GM18511 (cell line): ENCODE data around the gene PKNOX2.

Experiments used
- ATAC-seq: cut with Tn5 transposase; IDR thresholded peaks from one replicate; pipeline ENCODE4 v1.9.1; 2021; ENCODE audit warnings: mild to moderate bottlenecking, moderate library complexity; ENCODE audit not compliant: unreplicated experiment

Gene PKNOX2

DNA sequence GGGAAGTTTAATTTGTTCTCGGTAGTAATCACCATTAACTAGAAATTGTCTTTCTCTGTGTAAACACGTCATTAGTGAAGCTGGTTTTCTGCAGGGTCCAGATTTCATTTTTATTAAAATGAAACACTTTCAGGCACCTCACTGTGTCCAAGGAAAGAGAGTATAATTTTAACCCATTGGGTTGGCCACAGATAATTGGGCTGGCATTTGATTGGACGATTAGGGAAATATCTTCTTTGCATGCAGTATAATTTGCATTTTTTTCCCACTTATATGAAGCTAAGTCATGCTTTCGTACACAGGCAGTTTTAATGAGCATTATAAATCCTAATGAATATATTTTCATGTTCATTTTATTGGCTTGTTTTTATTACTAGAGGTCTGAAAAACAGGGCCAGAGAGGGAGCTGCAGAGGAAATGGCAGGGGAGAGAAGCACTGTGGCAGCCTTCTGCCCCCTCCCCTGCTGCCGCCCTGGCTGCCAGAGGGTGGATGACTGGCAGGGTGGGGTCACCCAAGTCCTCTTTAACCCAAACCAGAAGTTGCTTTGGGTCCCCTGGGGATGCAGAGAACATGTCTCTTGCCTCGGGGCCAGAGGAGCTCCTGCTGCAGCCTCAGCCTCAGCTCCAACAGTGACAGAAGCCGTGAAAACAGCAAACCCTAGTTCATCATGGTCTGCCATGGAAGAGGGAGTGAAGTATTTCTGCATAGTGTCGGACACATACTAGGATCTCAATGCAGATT lies 93.9 kb downstream of the PKNOX2 start:
- ATAC-seq, result no peak

DNA sequence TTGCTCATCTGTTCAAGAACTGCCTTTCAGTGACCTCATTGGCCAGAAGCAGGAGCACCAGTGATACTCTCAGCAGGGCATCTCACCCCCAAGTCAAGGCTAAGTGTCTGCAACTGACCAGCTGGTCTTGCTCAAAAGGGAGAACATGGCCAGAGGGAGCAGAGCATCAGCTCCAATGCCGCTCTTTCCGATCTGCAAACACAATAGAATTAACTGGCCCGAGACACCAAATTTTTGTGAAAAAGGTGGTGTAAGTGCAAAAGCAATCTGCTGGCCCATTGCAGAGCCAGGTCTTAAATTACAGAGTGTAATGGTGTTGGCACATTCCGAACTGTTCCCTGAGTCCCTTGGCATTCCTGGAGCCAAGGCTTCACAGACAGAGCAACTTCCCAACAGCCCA lies 97.0 kb downstream of the PKNOX2 start:
- ATAC-seq, result no peak

DNA sequence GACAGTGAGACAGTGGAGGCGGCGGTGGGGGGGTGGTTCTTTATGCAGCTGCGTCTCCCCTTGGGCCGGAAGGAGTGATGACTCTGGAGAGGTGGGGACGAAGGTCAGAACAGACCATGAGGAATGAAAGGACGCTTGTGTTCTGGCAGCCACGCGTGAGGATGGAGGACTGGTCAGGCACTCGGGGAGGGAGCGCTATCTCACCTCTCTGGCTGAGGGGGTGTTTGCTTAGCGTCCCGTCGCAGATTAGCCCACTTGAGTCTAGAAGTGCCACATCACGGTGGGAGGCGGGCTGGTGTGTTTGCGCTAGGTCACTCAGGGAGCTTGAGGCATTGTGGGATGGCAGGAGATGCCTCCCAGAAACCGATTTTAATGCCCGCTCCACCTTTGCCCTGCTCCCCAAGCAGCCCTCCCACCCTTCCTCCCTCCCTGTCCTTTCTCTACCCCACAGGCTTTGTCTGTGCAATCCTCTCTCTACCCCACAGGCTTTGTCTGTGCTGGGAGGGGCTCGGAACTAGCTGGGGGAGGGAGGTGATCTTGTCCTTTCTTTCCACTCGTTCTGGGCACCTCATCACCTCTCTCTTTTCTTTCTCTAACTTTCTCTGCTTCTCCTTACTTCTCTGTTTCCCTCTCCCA lies 97.8 kb downstream of the PKNOX2 start:
- no peak for ATAC-seq

DNA sequence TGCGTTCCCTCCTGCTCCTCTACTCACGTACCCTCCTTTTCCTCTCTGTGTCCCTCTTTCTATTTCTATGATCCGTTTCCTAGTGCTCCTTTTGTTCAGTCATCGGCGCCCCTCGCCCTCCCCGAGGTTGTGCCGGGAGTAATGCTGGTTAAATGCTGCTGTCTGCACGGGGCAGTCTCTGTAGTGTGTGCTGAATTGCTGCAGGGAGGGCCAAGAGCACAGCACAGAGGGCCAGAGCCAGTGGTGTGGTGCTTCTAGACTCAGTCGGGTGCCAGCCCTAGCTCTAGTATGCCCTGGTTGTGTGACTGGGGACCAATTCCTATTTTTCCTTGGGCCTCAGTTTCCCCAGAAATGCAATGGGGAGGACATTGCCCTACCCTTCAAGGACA lies 98.3 kb downstream of the PKNOX2 start:
- no peak for ATAC-seq

DNA sequence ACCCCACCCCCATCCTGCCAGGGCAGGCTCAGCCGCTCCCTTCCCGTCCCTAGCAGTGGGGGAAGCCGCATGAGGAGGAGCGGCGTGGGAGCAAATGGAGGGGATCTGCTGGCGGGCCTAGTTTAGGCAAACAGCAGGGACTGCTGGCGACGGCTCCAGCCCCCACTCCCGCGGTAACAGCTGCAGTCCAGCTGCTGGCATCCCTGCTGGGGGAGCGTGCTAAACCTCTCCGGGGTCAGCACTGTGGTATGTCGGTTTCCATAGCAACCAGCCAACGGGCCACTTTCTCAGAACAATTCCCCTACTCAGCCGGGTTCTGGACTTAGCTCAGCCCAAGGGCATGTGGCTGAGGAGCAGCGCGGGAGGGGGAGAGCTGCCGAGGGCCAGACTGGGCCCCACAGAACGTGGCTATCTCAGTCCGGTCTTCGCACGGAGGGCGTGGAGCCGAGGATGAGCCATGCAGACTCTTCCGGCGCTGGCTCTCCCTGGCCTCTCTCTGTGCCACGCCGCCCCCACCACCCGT lies 98.8 kb downstream of the PKNOX2 start:
- no peak for ATAC-seq

DNA sequence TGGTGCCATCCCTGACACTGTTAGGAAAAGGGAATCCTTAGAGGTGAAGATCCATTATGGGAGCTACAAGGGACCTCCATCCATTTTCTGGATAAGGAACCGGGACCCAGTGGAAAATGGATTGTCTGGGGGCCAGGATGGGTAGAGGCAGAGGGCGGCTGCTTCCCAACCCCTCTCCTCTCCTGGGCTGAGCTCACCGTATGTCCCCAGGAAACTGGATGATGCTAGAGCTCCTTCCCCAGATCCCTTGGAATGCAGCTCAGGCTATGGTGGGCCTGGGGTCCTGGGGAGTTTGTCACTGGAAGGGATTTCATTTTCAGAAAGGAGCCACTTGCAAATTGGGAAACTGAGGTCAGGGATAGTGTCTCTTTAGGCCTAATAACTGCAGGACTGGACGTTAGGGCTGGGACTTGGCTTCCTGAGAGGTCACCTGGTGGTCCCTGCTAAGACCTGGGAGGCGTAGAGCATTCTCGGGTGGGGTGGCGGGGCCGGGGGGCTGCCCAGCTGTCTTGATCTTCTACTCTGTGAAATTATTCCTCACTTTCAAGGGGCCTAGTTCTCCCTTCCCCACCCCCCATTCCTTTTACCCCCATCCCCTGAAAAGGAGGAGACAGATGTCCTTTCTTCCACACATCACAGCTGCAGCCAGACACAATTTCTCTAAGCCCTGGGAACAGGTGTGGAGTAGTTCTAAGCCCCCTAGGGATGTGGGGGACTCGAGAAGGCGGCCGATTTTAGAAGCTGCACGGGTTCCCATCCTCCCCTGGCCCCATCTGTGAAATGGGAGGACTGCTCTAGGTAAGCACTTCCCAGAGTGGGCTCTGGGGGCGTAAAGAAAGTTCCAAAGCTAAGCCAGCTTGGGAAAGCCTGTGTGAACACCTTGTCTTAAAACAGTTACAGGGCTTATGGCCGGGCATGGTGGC lies 99.8 kb downstream of the PKNOX2 start:
- no peak for ATAC-seq

DNA sequence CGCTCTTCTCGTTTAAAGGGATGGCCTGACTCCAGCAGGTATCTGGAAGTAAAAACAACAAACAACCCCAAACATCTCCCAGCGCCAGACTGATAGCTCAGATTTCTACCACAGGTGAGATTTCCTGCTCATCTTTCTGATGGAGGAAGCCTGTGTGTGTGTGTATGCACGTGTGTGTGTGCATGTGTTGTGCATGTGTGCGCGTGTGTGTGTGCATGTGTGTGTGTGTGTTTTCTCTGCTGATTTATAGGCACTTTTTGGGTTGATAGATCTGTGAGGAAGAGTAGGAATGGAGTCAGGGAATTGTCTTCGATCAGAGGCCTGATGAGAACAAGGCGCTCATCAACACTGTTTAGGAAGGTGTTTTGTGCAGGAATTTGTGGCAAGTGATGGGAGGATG lies 103.0 kb downstream of the PKNOX2 start:
- no peak for ATAC-seq

DNA sequence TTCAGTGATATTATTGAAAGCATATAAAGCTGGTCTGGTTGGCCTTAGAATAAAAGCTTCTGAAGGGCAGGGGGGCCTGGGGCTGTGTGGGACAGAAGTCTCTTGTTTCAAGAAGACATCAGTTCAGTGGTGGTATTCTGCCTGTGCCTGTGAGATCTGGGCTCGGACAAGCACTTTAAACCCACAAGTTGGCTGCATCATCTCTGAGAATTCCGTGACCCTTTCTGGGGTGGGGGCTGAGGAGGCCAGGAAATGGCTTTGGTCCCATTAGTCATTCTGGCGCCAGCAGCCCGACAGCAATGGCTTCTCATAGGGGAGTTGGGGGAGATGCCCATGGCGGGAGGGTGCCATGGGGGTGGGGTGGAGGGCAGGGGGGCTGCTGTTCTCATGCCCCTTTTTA lies 104.1 kb downstream of the PKNOX2 start:
- ATAC-seq, result no peak

DNA sequence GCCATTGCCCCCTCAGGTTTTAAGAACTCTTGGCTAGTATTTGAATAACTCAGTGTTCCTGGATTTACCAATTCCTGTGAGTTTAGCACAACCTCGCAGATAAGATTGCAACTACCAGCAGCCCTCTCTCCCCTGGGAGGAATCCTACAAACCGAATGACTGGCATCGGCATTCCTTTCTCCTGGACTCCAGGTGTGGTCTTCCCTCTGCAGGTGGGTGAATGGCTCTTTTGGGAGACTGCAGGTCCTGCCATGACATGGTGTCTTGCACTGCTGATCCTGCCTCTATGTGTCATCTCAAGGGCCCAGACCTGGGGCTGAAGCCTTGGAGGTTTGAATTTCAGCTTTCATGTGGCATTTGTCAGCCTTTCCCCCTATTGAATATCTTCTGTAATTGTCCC lies 105.6 kb downstream of the PKNOX2 start:
- ATAC-seq, result no peak

DNA sequence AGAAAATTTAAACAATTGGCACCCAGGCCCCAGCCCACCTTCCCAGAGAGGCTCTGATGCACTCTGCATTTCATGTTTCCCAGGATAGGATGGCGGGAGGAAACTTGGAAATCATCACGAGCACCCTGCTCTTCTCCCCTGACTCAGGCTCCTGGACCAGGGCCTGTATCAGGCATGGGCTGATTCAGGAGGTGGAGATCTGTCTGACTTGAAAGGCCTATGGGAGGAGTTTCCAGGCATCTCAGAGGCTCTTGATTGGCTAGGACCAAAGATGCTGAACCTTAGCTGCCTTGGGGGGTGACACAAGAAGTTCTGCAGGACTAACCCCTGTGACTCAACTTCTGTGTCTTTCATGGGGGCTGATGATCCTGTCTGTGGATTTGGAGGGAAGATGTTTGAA lies 106.2 kb downstream of the PKNOX2 start:
- ATAC-seq, result no peak

DNA sequence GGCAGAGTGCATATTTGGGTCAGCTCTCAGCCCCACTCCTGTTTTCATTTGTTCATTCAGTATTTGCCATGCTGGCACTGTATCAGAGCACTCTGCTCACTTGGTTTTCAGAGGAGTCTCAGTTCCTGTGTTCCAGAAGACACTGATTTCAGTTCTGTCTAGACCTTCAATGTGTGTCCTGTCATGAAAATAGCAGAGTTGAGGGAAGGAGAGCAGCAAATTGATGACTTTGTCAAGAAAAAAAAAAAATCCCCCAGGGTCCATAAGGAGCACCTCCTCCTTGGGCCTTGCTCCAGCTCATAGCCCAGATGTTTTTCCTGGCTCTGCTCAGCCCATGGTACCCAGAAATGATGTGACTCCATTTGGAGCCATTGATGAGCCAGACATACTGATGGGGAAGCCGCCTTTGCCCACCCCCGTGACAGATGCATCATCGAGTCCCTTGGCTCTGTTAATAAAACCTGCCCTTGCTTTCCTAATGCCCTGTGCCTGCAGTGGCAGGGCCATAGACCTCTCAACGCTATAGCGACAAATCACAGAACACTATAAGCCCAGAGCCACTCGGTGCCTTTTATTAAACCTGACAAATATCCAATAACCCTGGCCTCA lies 107.0 kb downstream of the PKNOX2 start:
- no peak for ATAC-seq

DNA sequence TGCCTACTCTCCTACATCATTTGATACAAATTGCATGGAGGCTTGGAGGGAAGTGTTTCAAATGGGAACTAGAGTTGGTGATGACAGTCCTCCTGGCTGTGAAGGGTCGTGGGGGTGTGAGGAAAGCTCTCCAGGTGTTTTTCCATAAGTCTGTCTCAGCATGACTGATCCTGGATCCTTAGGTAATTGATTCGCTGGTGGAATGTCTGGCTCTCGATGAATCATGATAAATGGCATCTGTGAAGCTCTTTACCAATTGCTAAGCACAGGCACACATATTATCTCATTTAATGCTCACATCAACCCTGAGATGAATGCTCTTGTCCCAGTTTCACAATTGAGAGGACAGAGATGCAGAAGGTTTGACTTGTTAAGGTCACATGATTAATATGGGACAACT lies 107.5 kb downstream of the PKNOX2 start:
- no peak for ATAC-seq

DNA sequence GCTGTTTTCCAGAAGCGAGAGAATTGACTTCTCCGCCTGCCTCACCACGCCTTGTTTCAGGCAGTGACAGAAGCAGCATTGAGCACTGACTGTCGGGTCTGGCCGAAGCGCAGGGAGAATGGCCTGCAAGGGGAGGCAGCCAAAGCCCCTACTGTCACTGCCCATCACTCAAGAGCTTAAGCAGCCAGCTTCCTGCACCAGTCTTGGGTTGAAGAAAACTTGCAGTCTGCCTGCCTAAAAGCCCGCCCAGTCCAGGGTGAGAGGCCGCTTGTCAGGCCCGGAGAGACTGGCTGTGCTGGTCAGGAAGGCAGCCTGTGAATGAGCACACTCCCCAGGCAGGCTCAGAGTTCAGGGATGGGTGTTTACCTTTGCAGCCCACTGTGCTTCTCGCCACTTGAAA lies 108.3 kb downstream of the PKNOX2 start:
- no peak for ATAC-seq

DNA sequence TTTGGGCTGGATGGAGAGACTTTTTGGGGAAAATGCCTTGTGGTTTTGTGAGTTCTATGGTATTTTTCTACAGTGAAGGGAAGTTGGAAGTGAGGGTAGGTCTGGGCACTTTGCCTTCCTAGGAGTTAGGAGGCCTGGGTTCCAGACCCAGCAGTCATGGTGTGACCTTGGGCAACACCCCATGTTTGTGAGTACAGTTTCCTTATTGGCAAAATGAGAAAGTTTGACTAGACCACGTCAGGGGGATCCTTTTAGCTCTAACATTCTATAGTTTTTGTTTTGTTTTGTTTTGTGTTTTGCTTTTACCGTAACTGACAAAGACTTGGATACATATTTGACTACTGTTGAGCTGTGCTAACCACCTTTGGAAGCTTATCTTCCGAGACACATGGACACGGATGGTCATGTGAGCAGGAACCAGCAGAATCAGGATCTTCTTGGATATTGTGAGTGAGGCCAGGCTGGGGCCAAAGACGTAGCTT lies 109.0 kb downstream of the PKNOX2 start:
- ATAC-seq, result no peak

DNA sequence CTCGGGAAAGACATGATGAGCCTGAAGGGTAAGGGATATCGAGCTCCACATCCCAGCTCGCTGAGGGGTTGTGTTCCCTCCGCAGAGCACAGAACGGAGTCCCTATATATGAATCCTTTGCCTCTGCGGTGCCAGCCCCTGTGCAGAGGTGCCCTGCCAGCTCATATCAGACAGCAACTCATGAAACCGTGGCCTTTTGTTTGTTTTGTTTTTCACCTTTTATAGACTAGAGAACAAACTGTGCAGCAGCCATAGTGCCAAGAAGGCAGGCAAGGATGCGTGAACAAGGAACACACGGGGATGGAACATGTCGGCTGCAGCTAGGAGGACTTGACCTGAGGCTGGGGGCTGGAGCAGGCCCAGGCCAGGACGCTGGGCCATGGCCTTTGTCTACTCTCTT lies 109.8 kb downstream of the PKNOX2 start:
- no peak for ATAC-seq

DNA sequence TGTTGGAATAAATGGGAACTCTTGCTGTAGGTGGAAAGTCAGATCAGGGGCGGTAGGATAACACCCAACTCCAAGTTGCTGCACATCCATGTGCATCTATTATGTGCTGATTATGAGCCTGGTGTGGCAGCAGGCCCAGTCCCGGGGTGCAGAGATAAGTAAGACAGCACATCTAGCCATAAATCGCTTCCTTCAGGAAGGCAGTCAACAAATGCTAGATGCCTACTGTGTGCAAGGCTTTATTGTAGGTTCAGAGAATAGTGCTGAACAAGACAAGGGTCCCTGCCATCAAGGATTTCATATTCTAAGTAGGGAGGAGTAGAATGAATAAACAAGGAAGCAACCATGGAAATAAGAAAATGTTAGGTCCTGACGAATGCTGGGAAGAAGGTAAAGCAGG lies 110.2 kb downstream of the PKNOX2 start:
- no peak for ATAC-seq

DNA sequence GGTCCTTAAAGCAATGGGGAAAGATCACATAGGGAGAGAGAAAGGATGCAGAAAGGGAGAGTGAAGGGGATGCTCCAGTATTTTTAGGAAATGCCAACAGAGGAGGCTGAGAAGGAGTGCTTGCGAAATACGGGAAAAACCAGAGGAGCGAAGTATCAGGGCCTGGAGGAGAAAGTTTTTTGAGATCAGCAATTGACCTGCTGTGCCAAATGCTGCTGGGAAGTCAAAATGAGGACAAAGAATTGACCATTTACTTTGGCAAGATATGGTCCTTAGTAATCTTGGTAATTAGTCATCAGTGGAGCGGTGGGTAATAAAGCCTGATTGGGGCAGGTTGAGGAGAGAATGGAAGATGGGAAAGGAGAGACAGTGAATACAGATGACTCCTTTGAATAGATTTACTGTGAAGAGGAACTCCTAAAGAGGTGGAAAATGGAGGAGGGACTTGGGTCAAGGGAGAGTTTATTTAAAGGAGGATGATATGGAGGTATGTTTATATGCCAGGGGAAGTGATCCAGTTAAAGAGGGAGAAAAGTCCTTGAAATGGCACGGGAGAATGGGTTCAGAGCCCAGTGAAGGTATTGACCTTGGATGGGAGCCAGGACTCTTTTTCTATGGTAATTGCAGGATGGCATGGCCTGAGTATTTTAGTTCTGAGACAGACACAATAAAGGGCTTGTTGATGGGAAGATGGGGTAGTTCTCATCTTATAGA lies 111.5 kb downstream of the PKNOX2 start:
- ATAC-seq, result no peak

DNA sequence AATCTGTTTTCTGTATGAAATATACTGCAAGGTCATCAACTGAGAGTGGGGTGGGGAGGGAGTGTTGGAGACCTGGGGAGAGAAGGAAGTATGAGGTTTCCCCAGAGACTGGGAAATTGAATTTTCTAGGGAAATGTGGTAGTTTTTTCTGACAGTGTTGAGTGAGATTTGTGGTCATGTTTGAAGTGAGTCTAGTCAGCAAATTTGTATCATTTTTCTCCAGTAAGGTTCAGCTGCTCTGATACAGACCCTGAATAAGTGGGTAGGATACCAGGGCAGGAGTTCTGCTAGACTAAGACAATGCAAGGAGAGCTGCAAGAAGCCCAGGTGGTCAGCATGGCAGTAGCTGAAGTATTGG lies 112.0 kb downstream of the PKNOX2 start:
- no peak for ATAC-seq

DNA sequence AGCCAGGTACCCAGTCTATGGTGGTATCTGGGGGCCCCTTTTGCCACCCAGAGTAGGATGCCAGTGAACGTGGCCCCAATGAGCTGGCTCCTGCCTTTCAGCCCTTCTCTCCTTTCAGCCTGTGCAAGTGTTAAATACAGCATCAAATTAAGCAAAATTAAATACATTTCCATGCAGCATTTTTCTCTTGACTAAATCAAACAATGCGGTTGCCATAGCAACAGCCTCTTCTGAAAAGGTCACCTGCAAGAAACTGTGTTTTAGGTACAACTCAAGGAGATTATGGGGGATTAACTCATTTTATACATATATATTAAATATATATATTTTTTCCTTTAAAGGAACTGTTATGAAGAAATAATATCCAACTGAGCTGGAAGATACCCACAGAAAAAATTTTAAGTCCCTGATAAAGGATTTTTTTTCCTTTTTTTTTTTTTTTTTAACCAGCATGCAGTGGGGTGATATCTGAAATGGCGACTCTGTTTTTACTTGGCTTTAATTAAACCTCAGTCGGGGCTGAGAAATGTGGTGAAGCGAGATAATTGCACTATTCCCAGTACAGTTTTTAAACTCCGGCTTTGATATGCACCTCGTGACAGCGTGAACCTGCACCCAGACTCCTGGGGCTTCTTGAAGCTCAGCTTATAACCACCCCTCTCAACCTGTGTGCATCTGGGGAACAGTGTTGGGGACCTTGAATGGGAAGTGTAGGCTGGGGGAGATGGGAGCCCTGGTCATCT lies 115.3 kb downstream of the PKNOX2 start:
- ATAC-seq, result no peak

DNA sequence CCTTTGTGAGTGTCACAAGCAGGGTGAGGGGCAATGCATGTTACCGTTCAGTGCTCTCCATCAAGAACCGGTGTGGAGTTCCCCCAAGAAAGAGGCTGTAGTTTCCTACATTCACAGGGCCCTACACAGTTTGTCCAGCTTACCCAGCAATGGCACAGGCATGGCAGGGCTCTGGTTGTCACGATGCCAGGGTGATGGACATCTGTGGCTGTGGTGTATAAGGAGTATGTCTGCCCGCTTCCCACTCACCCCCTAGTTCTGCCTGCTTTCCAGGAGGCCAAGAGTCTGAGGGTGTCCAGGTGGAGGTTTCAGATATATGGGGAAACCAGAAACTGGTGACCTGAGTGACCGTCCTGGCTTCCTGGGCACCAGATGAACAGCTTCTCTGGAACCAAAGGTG lies 116.1 kb downstream of the PKNOX2 start:
- ATAC-seq, result no peak
